HepG2 (cell line): ENCODE results near the gene TOR1AIP1. TPM values are rescaled to one million over a fixed set of nuclear protein-coding genes. Genes with fewer than 3 reads are reported as not detected.

Source experiments
- ATAD3A ChIP-seq: sonication (generic); formaldehyde crosslinking; IDR thresholded peaks from 2 replicates; pipeline ENCODE4 v1.4.0; 2020; ENCODE audit warnings: missing genetic modification reagents
- ATRX ChIP-seq: sonication (generic); formaldehyde crosslinking; IDR thresholded peaks from 2 replicates; pipeline ENCODE4 v1.4.0; 2020; ENCODE audit warnings: missing genetic modification reagents, borderline replicate concordance
- CAMTA2 ChIP-seq: sonication (generic); formaldehyde crosslinking; IDR thresholded peaks from 2 replicates; pipeline ENCODE4 v1.4.0; 2020; ENCODE audit warnings: mild to moderate bottlenecking, missing genetic modification reagents, borderline replicate concordance
- CBX5 ChIP-seq: sonication (generic); formaldehyde crosslinking; IDR thresholded peaks from 2 replicates; pipeline ENCODE4 v1.4.0; 2020; ENCODE audit warnings: missing genetic modification reagents, borderline replicate concordance
- HMG20B ChIP-seq: conservative IDR thresholded peaks from 2 replicates; pipeline ENCODE4 v1.6.1; 2016; ENCODE audit warnings: missing genetic modification reagents, missing compliant biosample characterization
- IKZF1 ChIP-seq: fragments of 450-650 bp; IDR thresholded peaks from 2 replicates; pipeline ENCODE4 v1.7.1; 2016
- JARID2 ChIP-seq: sonication (generic); formaldehyde crosslinking; IDR thresholded peaks from 2 replicates; pipeline ENCODE4 v1.8.1; 2023; ENCODE audit warnings: missing genetic modification reagents, inconsistent platforms; ENCODE audit not compliant: insufficient replicate concordance
- JUNB ChIP-seq: sonication (generic); formaldehyde crosslinking; IDR thresholded peaks from 2 replicates; pipeline ENCODE4 v1.8.0; 2022; ENCODE audit warnings: missing genetic modification reagents, mild to moderate bottlenecking, borderline replicate concordance
- MAFK ChIP-seq, 2 experiments: IDR thresholded peaks in 1 of 2; conservative IDR thresholded peaks in 1 of 2; 2 replicates each; pipeline ENCODE4 v1.6.1; 2011; ENCODE audit warnings: improper control_type of control experiment in 2 of 2, low read length in 2 of 2
- MED8 ChIP-seq: sonication (generic); formaldehyde crosslinking; IDR thresholded peaks from 2 replicates; pipeline ENCODE4 v1.8.1; 2023; ENCODE audit warnings: mild to moderate bottlenecking, missing genetic modification reagents; ENCODE audit not compliant: insufficient replicate concordance
- RFXAP ChIP-seq: sonication (generic); formaldehyde crosslinking; IDR thresholded peaks from 2 replicates; pipeline ENCODE4 v1.4.0; 2020; ENCODE audit warnings: missing genetic modification reagents, borderline replicate concordance
- SMAD3 ChIP-seq: sonication (generic); formaldehyde crosslinking; IDR thresholded peaks from 2 replicates; pipeline ENCODE4 v1.4.0; 2020; ENCODE audit warnings: missing genetic modification reagents
- SP5 ChIP-seq: IDR thresholded peaks from 2 replicates; pipeline ENCODE4 v1.6.1; 2016; ENCODE audit warnings: low read depth, borderline replicate concordance
- ZNF235 ChIP-seq: sonication (generic); formaldehyde crosslinking; IDR thresholded peaks from 2 replicates; pipeline ENCODE4 v1.8.1; 2023; ENCODE audit warnings: mild to moderate bottlenecking, missing genetic modification reagents, borderline replicate concordance
- ZNF260 ChIP-seq: sonication (generic); formaldehyde crosslinking; IDR thresholded peaks from 2 replicates; pipeline ENCODE4 v1.4.0; 2020; ENCODE audit warnings: missing genetic modification reagents, low read depth, mild to moderate bottlenecking, borderline replicate concordance
- ZNF563 ChIP-seq: sonication (generic); formaldehyde crosslinking; IDR thresholded peaks from 2 replicates; pipeline ENCODE4 v1.8.0; 2022; ENCODE audit warnings: mild to moderate bottlenecking, moderate library complexity, missing genetic modification reagents
- ZNF570 ChIP-seq: sonication (generic); formaldehyde crosslinking; IDR thresholded peaks from 2 replicates; pipeline ENCODE4 v1.4.0; 2020; ENCODE audit warnings: mild to moderate bottlenecking, missing genetic modification reagents, borderline replicate concordance
- ZNF687 ChIP-seq: sonication (generic); formaldehyde crosslinking; IDR thresholded peaks from 2 replicates; pipeline ENCODE4 v1.5.1; 2020; ENCODE audit warnings: mild to moderate bottlenecking, missing genetic modification reagents, moderate library complexity
- ZUFSP ChIP-seq: sonication (generic); formaldehyde crosslinking; IDR thresholded peaks from 2 replicates; pipeline ENCODE4 v1.9.0; 2021; ENCODE audit warnings: missing genetic modification reagents, mild to moderate bottlenecking, borderline replicate concordance
- polyA plus RNA-seq, 8 experiments: library from polyadenylated mRNA; depleted of rRNA in 3 of 8; stranded (reverse) in 7 of 8; unstranded in 1 of 8; fragments of >200 nt; fragmentation: Illumina TruSeq in 4 of 8; extraction: Trizol in 4 of 8; gene quantifications; 2 replicates each; pipeline versions ENCODE4 v1.2.1 to v1.2.3, GENCODE V29; 2011 to 2016; ENCODE audit warnings: low read depth in 4 of 8, missing spikeins in 1 of 8, mixed read lengths in 1 of 8; ENCODE audit not compliant: insufficient read depth in 1 of 8
- total RNA-seq, 5 experiments: library from RNA; depleted of rRNA; stranded (reverse); fragments of >200 nt; fragmentation: Illumina TruSeq; extraction: Trizol; gene quantifications; 2 replicates each; pipeline ENCODE4 v1.2.3, GENCODE V29; 2016; ENCODE audit warnings: low read depth in 1 of 5
- TF ChIP-seq, protein P1 (sequence below): sonication (generic); formaldehyde crosslinking; IDR thresholded peaks from 2 replicates; pipeline ENCODE4 v1.4.0; 2020; ENCODE audit warnings: missing genetic modification reagents

The TOR1AIP1 gene
- total and polyA plus RNA-seq, 2 of the 13 experiments (the other 11 are each of a cell fraction or from before 2014, with no cell fraction given): 15.6 to 29.0 TPM

- TF ChIP-seq ATAD3A (CRISPR knock-in tag): no peak
- peak; percentile 96 for TF ChIP-seq ZNF687
- TF ChIP-seq, protein P1, sequence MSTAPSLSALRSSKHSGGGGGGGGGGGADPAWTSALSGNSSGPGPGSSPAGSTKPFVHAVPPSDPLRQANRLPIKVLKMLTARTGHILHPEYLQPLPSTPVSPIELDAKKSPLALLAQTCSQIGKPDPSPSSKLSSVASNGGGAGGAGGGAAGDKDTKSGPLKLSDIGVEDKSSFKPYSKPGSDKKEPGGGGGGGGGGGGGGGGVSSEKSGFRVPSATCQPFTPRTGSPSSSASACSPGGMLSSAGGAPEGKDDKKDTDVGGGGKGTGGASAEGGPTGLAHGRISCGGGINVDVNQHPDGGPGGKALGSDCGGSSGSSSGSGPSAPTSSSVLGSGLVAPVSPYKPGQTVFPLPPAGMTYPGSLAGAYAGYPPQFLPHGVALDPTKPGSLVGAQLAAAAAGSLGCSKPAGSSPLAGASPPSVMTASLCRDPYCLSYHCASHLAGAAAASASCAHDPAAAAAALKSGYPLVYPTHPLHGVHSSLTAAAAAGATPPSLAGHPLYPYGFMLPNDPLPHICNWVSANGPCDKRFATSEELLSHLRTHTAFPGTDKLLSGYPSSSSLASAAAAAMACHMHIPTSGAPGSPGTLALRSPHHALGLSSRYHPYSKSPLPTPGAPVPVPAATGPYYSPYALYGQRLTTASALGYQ (CRISPR knock-in tag): peak; percentile 88; the same call in 1 of the 2 replicates
- TF ChIP-seq CBX5 (CRISPR knock-in tag): peak; percentile 82; the same call in 1 of the 2 replicates
- TF ChIP-seq MED8 (CRISPR knock-in tag): peak; percentile 70
- no peak; the same call in 1 of the 2 replicates for TF ChIP-seq ZNF563 (CRISPR knock-in tag)
- TF ChIP-seq MAFK (conservative IDR thresholded peaks at IDR 0.05 in 1 of 2, IDR thresholded peaks at IDR 0.05 in 1 of 2; ENCODE audit: low read length in 2 of 2): no peak
- no peak; the same call in 1 of the 2 replicates for TF ChIP-seq JUNB (CRISPR knock-in tag)
- no peak; the same call in none of the 2 replicates for TF ChIP-seq HMG20B (CRISPR knock-in tag)
- no peak for TF ChIP-seq IKZF1
- TF ChIP-seq ATRX (CRISPR knock-in tag): no peak
- peak; percentile 29; the same call in 1 of the 2 replicates for TF ChIP-seq SP5 (CRISPR knock-in tag)
- no peak for TF ChIP-seq JARID2
- peak; percentile 98 for TF ChIP-seq SMAD3
- TF ChIP-seq RFXAP (CRISPR knock-in tag): peak; percentile 93; the same call in 1 of the 2 replicates
- no peak for TF ChIP-seq ZUFSP
- peak; percentile 59; the same call in 1 of the 2 replicates for TF ChIP-seq ZNF235 (CRISPR knock-in tag)
- 0 out of 2 replicates have a peak, but pooled peaks have one; percentile 27 for TF ChIP-seq ZNF260
- TF ChIP-seq CAMTA2 (CRISPR knock-in tag): no peak
- no peak for TF ChIP-seq ZNF570
Observed at GRCh38 chr1:179882253-179883039, at the start of gene TOR1AIP1 (continued).
